Tibial nerve (tissue), 4 donors: Measurements from ENCODE around the gene LANCL2. TPM values are rescaled to one million over a fixed set of nuclear protein-coding genes. Genes with fewer than 3 reads are reported as not detected.
"Not testable (repeated sequence)": the region's sequence is repeated elsewhere in the genome, so short reads cannot be mapped to it uniquely, and the experiment has no call there.

Experiments used
- DNase-seq, 2 donors: peaks; one replicate each; pipeline ENCODE4 v3.0.0-alpha.2; 2019; ENCODE audit warnings: low spot score in 2 of 2
- H3K27ac ChIP-seq, 4 donors: fragments of 200-600 bp; sonication (generic) in 3 of 4; one replicate each; pipeline ENCODE4 v1.5.1; 2017 to 2019; ENCODE audit warnings: mild to moderate bottlenecking in 1 of 4
- H3K27me3 ChIP-seq, 2 donors: fragments of 200-600 bp; sonication (generic) in 1 of 2; one replicate each; pipeline versions ENCODE4 v1.5.1 to v1.6.0; 2017 to 2019
- H3K36me3 ChIP-seq, 3 donors: fragments of 200-600 bp; sonication (generic); one replicate each; pipeline ENCODE4 v1.5.1; 2018 to 2019
- H3K4me1 ChIP-seq, 4 donors: fragments of 200-600 bp; sonication (generic) in 3 of 4; one replicate each; pipeline ENCODE4 v1.5.1; 2017 to 2019
- H3K4me3 ChIP-seq, 4 donors: fragments of 200-600 bp; sonication (generic) in 3 of 4; one replicate each; pipeline ENCODE4 v1.5.1; 2017 to 2019; ENCODE audit warnings: mild to moderate bottlenecking in 1 of 4, moderate library complexity in 1 of 4
- H3K9me3 ChIP-seq, 4 donors: fragments of 200-600 bp; sonication (generic) in 3 of 4; one replicate each; pipeline ENCODE4 v1.5.1; 2017 to 2019
- CTCF ChIP-seq, 5 experiments: fragments of 200-600 bp in 3 of 5; fragments of 450-650 bp in 2 of 5; sonication (generic) in 3 of 5; IDR thresholded peaks; one replicate each; pipeline ENCODE4 v1.5.1; 2016 to 2019; ENCODE audit warnings: antibody characterized with exemption in 5 of 5, mild to moderate bottlenecking in 3 of 5, moderate library complexity in 2 of 5
- EP300 ChIP-seq, 2 donors: sonication (generic); formaldehyde crosslinking; IDR thresholded peaks; one replicate each; pipeline ENCODE4 v1.6.1; 2017; ENCODE audit warnings: antibody characterized with exemption in 2 of 2, mild to moderate bottlenecking in 1 of 2
- POLR2A ChIP-seq, 2 donors: fragments of 450-650 bp; IDR thresholded peaks; one replicate each; pipeline ENCODE4 v1.6.1; 2017; ENCODE audit warnings: antibody characterized with exemption in 2 of 2, mild to moderate bottlenecking in 2 of 2, moderate library complexity in 2 of 2
- WGBS, 2 donors: methylation state at CpG; one replicate each; pipeline ENCODE4 v1.1.5; 2018; 5-methylcytosine and 5-hydroxymethylcytosine counted together
- total RNA-seq, 4 donors: library from RNA; depleted of rRNA; stranded (reverse); fragments of >200 nt; gene quantifications; one replicate each; pipeline ENCODE4 v1.1.0, GENCODE V29; 2016

The LANCL2 gene
- total RNA-seq, 4 donors from 2014 or later: 6.6 to 17.9 (median 12.6) TPM

GRCh38 chr7:55415173-55415778 is 50.1 kb downstream of the LANCL2 start:
- no peak overlapping the region for H3K27ac ChIP-seq
- TF ChIP-seq POLR2A (IDR thresholded peaks at IDR 0.05): no peak
- peak in 1 of 2 donors; percentile 12 for TF ChIP-seq EP300 (IDR thresholded peaks at IDR 0.05)
- TF ChIP-seq CTCF (IDR thresholded peaks at IDR 0.05): peak; percentile 69 to 82 (median 75)
- no peak overlapping the region for H3K4me3 ChIP-seq
- 35 to 47% methylated on average over 6 of the region's 6 CpGs for WGBS, 2 donors
- DNase-seq: peak; percentile 64 to 94
- peaks cover 0 to 13% (median 3%) of the 10 kb centered on the region in 3 donors for H3K36me3 ChIP-seq
- H3K9me3 ChIP-seq: no peaks in the 10 kb centered on the region
- H3K4me1 ChIP-seq: peaks cover 0 to 1% (median 0%) of the 10 kb centered on the region in 4 donors
- H3K27me3 ChIP-seq: no peaks in the 10 kb centered on the region

DNA sequence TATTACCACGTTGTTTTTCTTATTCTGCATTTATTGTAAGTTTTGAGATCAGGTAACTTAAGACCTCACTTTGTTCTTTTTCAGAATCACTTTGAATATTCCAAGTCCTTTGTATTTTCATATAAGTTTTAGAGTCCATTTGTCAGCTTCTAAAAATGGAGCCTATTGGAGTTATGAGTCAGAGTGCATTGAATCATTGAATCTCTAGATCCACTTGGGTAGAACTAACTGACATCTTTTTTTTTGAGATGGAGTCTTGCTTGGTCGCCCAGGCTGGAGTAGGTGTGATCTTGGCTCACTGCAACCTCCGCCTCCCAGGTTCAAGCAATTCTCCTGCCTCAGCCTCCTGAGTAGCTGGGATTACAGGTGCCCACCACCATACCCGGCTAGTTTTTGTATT is 52.3 kb downstream of the LANCL2 start:
- not testable (repeated sequence) for DNase-seq, H3K4me3 ChIP-seq, H3K4me1 ChIP-seq, H3K36me3 ChIP-seq, H3K27ac ChIP-seq, H3K9me3 ChIP-seq, H3K27me3 ChIP-seq
- 93 to 98% methylated on average over 4 of the region's 4 CpGs for WGBS, 2 donors

- no peaks in the 10 kb centered on the region for H3K9me3 ChIP-seq
- 20 to 31% methylated on average over 3 of the region's 3 CpGs for WGBS, 2 donors
- TF ChIP-seq CTCF (IDR thresholded peaks at IDR 0.05): no peak
- peaks cover 0 to 16% (median 6%) of the 10 kb centered on the region in 3 donors for H3K36me3 ChIP-seq
- no peak overlapping the region for H3K4me3 ChIP-seq
- H3K27me3 ChIP-seq: no peaks in the 10 kb centered on the region
- DNase-seq: no peak
- H3K27ac ChIP-seq: no peak overlapping the region
- peaks cover 0 to 7% (median 0%) of the 10 kb centered on the region in 4 donors for H3K4me1 ChIP-seq
Measured at GRCh38 chr7:55420530-55420929, 55.4 kb downstream of the LANCL2 start.

- H3K4me3 ChIP-seq: no peak overlapping the region
- 66 to 73% methylated on average over 5 of the region's 5 CpGs for WGBS, 2 donors
- peaks cover 0 to 7% (median 0%) of the 10 kb centered on the region in 4 donors for H3K4me1 ChIP-seq
- peak in 1 of 5 experiments; percentile 5 for TF ChIP-seq CTCF (IDR thresholded peaks at IDR 0.05)
- no peak for TF ChIP-seq EP300 (IDR thresholded peaks at IDR 0.05)
- DNase-seq: no peak
- H3K9me3 ChIP-seq: no peaks in the 10 kb centered on the region
- H3K27ac ChIP-seq: no peak overlapping the region
- peaks cover 0 to 36% (median 15%) of the 10 kb centered on the region in 3 donors for H3K36me3 ChIP-seq
- H3K27me3 ChIP-seq: no peaks in the 10 kb centered on the region
Measured at GRCh38 chr7:55423277-55423711, 58.2 kb downstream of the LANCL2 start.

- Histone ChIP-seq H3K4me1 (peaks cover 0 to 7% (median 0%) of the 10 kb centered on the region in 4 donors), H3K36me3 (peaks cover 0 to 36% (median 15%) of the 10 kb centered on the region in 3 donors), H3K9me3 (no peaks in the 10 kb centered on the region), H3K27me3 (no peaks in the 10 kb centered on the region), H3K4me3 (no peak overlapping the region), H3K27ac (no peak overlapping the region)
- no peak for TF ChIP-seq EP300 (IDR thresholded peaks at IDR 0.05)
- TF ChIP-seq POLR2A (IDR thresholded peaks at IDR 0.05): no peak
- no peak for TF ChIP-seq CTCF (IDR thresholded peaks at IDR 0.05)
- no peak for DNase-seq
- WGBS, 2 donors: 71 to 81% methylated on average over 5 of the region's 5 CpGs
Measured at GRCh38 chr7:55423891-55424290, 58.8 kb downstream of the LANCL2 start.
